ENCODE measurements around the gene VMAC. TPM values are rescaled to one million over a fixed set of nuclear protein-coding genes. Genes with fewer than 3 reads are reported as not detected.

The VMAC gene
- polyA plus RNA-seq, 1 donor (not counting 4 experiments of a cell fraction or from before 2014, with no cell fraction given) = 2.2 TPM

DNA sequence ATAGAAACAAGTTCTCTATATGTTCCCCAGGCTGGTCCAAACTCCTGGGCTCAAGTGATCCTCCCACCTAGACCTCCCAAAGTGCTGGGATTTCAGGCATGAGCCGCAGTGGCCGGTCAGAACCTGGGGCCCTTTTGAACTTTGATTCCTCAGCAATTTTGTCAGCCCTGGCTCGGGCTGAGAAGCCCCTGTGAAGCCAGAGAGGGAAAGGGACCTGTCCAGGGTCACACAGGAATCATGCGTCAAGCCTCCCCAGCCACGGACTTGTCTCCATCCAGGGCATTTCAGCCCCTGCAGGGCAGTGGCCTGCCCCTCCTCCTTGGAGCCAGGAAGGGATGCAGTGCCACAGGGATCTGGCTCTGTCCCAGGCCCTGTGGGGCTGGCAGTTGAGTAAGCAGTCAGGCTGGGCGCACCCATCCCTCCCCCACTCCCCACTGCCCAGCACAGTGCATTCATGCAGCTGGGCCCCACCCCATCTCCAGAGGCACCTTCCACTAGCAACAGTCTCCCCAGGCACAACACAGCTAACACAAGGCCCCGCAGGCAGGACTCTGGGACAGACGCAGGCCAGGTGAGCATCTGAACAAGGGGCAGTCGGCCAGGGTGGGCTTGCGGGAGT is 9.2 kb downstream of the VMAC start, which contains the start of gene CAPS:
Gene CAPS, plus strand, starts transcription at position 516 of the 619 bp plus-strand sequence. CDS start 153 bp downstream, outside the sequence.
- no peak within 1 kb of the TSS for H3K27ac ChIP-seq (ENCODE audit: control insufficient read depth, insufficient read depth, low read length)
- no peaks in the 10 kb centered on the region for H3K9me1 ChIP-seq (ENCODE audit: control insufficient read depth, extremely low read depth, insufficient read depth, low read length)
- no peak within 1 kb of the TSS for H3K4me2 ChIP-seq (ENCODE audit: control insufficient read depth, extremely low read depth, insufficient read depth, low read depth, low read length)
- no peaks in the 10 kb centered on the region for H3K27me3 ChIP-seq (ENCODE audit: control insufficient read depth, extremely low read depth, insufficient read depth, low read length)
- FAIRE-seq = no peak
- peaks cover 20% of the 10 kb centered on the region for H3K4me1 ChIP-seq (ENCODE audit: control insufficient read depth, extremely low read depth, insufficient read depth, low read length)
- H3K36me3 ChIP-seq (ENCODE audit: control insufficient read depth in 2 of 2, extremely low read depth in 1 of 2, insufficient read depth in 2 of 2, low read length in 2 of 2) = peaks cover 10 to 14% of the 10 kb centered on the region in 2 experiments
- TF ChIP-seq, protein P1, sequence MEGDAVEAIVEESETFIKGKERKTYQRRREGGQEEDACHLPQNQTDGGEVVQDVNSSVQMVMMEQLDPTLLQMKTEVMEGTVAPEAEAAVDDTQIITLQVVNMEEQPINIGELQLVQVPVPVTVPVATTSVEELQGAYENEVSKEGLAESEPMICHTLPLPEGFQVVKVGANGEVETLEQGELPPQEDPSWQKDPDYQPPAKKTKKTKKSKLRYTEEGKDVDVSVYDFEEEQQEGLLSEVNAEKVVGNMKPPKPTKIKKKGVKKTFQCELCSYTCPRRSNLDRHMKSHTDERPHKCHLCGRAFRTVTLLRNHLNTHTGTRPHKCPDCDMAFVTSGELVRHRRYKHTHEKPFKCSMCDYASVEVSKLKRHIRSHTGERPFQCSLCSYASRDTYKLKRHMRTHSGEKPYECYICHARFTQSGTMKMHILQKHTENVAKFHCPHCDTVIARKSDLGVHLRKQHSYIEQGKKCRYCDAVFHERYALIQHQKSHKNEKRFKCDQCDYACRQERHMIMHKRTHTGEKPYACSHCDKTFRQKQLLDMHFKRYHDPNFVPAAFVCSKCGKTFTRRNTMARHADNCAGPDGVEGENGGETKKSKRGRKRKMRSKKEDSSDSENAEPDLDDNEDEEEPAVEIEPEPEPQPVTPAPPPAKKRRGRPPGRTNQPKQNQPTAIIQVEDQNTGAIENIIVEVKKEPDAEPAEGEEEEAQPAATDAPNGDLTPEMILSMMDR (optimal IDR thresholded peaks at IDR 0.05 in 1 of 3, IDR thresholded peaks at IDR 0.05 in 1 of 3, conservative IDR thresholded peaks at IDR 0.05 in 1 of 3; ENCODE audit: extremely low read depth in 1 of 3, insufficient read depth in 2 of 3, low read length in 3 of 3) = no peak
- TF ChIP-seq EZH2 (IDR thresholded peaks at IDR 0.05; ENCODE audit: low read length) = no peak
- H3K4me3 ChIP-seq (ENCODE audit: control insufficient read depth in 2 of 3, extremely low read depth in 1 of 3, insufficient read depth in 2 of 3, low read depth in 1 of 3, low read length in 3 of 3) = no peak within 1 kb of the TSS
- H3K9me3 ChIP-seq (ENCODE audit: control insufficient read depth, low read depth, low read length) = no peaks in the 10 kb centered on the region
- no peaks in the 10 kb centered on the region for H3K79me2 ChIP-seq (ENCODE audit: control insufficient read depth, insufficient read depth, low read length)
- no peak within 1 kb of the TSS for H2AFZ ChIP-seq (ENCODE audit: control insufficient read depth, low read length)
- no peaks in the 10 kb centered on the region for H4K20me1 ChIP-seq (ENCODE audit: control insufficient read depth, extremely low read depth, insufficient read depth, low read length)
- no peak within 1 kb of the TSS for H3K9ac ChIP-seq (ENCODE audit: control insufficient read depth, extremely low read depth, insufficient read depth, low read length)
- dilution Hi-C loops (cut with MboI; ENCODE audit: extremely low pct_ligation_motif_present, low sequenced_read_pairs) = no loop called here
- DNase-seq (ENCODE audit: low read depth, low spot score) = peak; percentile 21

DNA sequence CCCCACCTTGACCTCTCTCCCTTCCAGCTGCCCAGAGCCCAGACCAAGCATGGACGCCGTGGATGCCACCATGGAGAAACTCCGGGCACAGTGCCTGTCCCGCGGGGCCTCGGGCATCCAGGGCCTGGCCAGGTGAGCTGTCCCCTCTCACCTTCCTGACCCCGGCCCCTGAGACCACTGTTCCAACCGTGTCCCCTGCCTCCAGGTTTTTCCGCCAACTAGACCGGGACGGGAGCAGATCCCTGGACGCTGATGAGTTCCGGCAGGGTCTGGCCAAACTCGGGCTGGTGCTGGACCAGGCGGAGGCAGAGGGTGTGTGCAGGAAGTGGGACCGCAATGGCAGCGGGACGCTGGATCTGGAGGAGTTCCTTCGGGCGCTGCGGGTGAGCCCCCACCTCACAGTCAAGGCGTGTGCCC is 9.7 kb downstream of the VMAC start:
- Histone ChIP-seq H3K79me2 (ENCODE audit: control insufficient read depth, insufficient read depth, low read length) (no peaks in the 10 kb centered on the region), H3K9me3 (ENCODE audit: control insufficient read depth, low read depth, low read length) (no peaks in the 10 kb centered on the region), H3K4me1 (ENCODE audit: control insufficient read depth, extremely low read depth, insufficient read depth, low read length) (peaks cover 20% of the 10 kb centered on the region), H3K27me3 (ENCODE audit: control insufficient read depth, extremely low read depth, insufficient read depth, low read length) (no peaks in the 10 kb centered on the region), H3K36me3 (ENCODE audit: control insufficient read depth in 2 of 2, extremely low read depth in 1 of 2, insufficient read depth in 2 of 2, low read length in 2 of 2) (peaks cover 15% of the 10 kb centered on the region in 2 experiments), H2AFZ (ENCODE audit: control insufficient read depth, low read length) (no peak overlapping the region), H3K4me3 (ENCODE audit: control insufficient read depth in 2 of 3, extremely low read depth in 1 of 3, insufficient read depth in 2 of 3, low read depth in 1 of 3, low read length in 3 of 3) (no peak overlapping the region), H3K9me1 (ENCODE audit: control insufficient read depth, extremely low read depth, insufficient read depth, low read length) (no peaks in the 10 kb centered on the region), H3K9ac (ENCODE audit: control insufficient read depth, extremely low read depth, insufficient read depth, low read length) (no peak overlapping the region), H3K4me2 (ENCODE audit: control insufficient read depth, extremely low read depth, insufficient read depth, low read depth, low read length) (no peak overlapping the region), H4K20me1 (ENCODE audit: control insufficient read depth, extremely low read depth, insufficient read depth, low read length) (no peaks in the 10 kb centered on the region), H3K27ac (ENCODE audit: control insufficient read depth, insufficient read depth, low read length) (no peak overlapping the region)
- FAIRE-seq (no peak), DNase-seq (ENCODE audit: low read depth, low spot score) (no peak)
- dilution Hi-C loops (cut with MboI; ENCODE audit: extremely low pct_ligation_motif_present, low sequenced_read_pairs) = no loop called here
- no peak for TF ChIP-seq EZH2 (IDR thresholded peaks at IDR 0.05; ENCODE audit: low read length)
- TF ChIP-seq, protein P1 (optimal IDR thresholded peaks at IDR 0.05 in 1 of 3, IDR thresholded peaks at IDR 0.05 in 1 of 3, conservative IDR thresholded peaks at IDR 0.05 in 1 of 3; ENCODE audit: extremely low read depth in 1 of 3, insufficient read depth in 2 of 3, low read length in 3 of 3) = no peak
